K562 (cell line): Measurements from ENCODE around the gene HEY2. TPM values are rescaled to one million over a fixed set of nuclear protein-coding genes. Genes with fewer than 3 reads are reported as not detected.

Experiments
- CBX2 ChIP-seq: fragments of 200-600 bp; sonication (generic); IDR thresholded peaks from one replicate; pipeline ENCODE4 v1.6.1; 2012; ENCODE audit warnings: mild to moderate bottlenecking, low read length, inconsistent platforms; ENCODE audit not compliant: insufficient read depth, poor library complexity, severe bottlenecking
- KAT8 ChIP-seq: fragments of 450-650 bp; IDR thresholded peaks from 2 replicates; pipeline ENCODE4 v1.6.1; 2016; ENCODE audit warnings: low read depth, mild to moderate bottlenecking
- NFYB ChIP-seq: IDR thresholded peaks from 2 replicates; pipeline ENCODE4 v1.6.1; 2011; ENCODE audit warnings: mild to moderate bottlenecking, moderate library complexity; ENCODE audit not compliant: insufficient read length; ENCODE audit errors: extremely low read depth
- NUFIP1 ChIP-seq: fragments of 450-650 bp; IDR thresholded peaks from 2 replicates; pipeline ENCODE4 v1.6.1; 2018; ENCODE audit not compliant: partially characterized antibody
- PHF21A ChIP-seq: fragments of 450-650 bp; IDR thresholded peaks from 2 replicates; pipeline ENCODE4 v1.6.1; 2017; ENCODE audit warnings: low read depth, borderline replicate concordance
- RNF2 ChIP-seq: sonication (generic); IDR thresholded peaks from 2 replicates; pipeline ENCODE4 v1.6.1; 2016
- SETDB1 ChIP-seq: IDR thresholded peaks from one replicate; pipeline ENCODE4 v1.6.1; 2012; ENCODE audit warnings: low read length, control low read depth, inconsistent platforms
- TARDBP ChIP-seq: fragments of 450-650 bp; IDR thresholded peaks from 2 replicates; pipeline ENCODE4 v1.6.1; 2016
- ZFP30 ChIP-seq: fragments of 250-450 bp; sonication (Bioruptor Pico); IDR thresholded peaks from 2 replicates; pipeline ENCODE4 v1.8.0; 2022; ENCODE audit warnings: moderate library complexity, mild to moderate bottlenecking, inconsistent platforms, borderline replicate concordance
- ZNF778 ChIP-seq: fragments of 450-650 bp; formaldehyde crosslinking; IDR thresholded peaks from 2 replicates; pipeline ENCODE4 v1.4.0; 2020; ENCODE audit warnings: mild to moderate bottlenecking, moderate library complexity
- polyA plus RNA-seq, 8 experiments: library from polyadenylated mRNA; depleted of rRNA in 4 of 8; stranded (reverse) in 5 of 8; unstranded in 3 of 8; fragments of >200 nt; fragmentation: Nextera tagmentation in 2 of 8; fragmentation: Illumina TruSeq in 1 of 8; extraction: Ambion mirVana in 2 of 8; extraction: Trizol in 1 of 8; gene quantifications; 2 replicates each; pipeline versions ENCODE4 v1.2.1 to v1.2.3, GENCODE V29; 2011 to 2014; ENCODE audit warnings: inconsistent platforms in 1 of 8, missing spikeins in 1 of 8
- total RNA-seq, 7 experiments: library from RNA; depleted of rRNA in 6 of 7; stranded (reverse); fragments of >200 nt in 6 of 7; fragmentation: Illumina TruSeq in 2 of 7; extraction: Trizol in 2 of 7; gene quantifications; 2 replicates each; pipeline versions ENCODE4 v1.2.1 to v1.2.3, GENCODE V29; 2011 to 2021; ENCODE audit warnings: low replicate concordance in 1 of 7
- TF ChIP-seq, protein P1 (sequence below): fragments of 450-650 bp; formaldehyde crosslinking; IDR thresholded peaks from 2 replicates; pipeline ENCODE4 v1.4.0; 2020; ENCODE audit warnings: mild to moderate bottlenecking, mixed read lengths
- TF ChIP-seq, protein P2 (sequence below): fragments of 450-650 bp; IDR thresholded peaks from 2 replicates; pipeline ENCODE4 v1.6.1; 2014; ENCODE audit warnings: low read depth, mild to moderate bottlenecking, moderate library complexity, borderline replicate concordance
- TF ChIP-seq, protein P3 (sequence below): fragments of 450-650 bp; IDR thresholded peaks from 2 replicates; pipeline ENCODE4 v1.6.1; 2016; ENCODE audit warnings: mild to moderate bottlenecking, moderate library complexity

The HEY2 gene
- total and polyA plus RNA-seq, 9 of the 15 experiments (the other 6 are each of a cell fraction or from before 2014, with no cell fraction given) = 0.03 to 0.07 (median 0.06) TPM; not detected in 5

DNA sequence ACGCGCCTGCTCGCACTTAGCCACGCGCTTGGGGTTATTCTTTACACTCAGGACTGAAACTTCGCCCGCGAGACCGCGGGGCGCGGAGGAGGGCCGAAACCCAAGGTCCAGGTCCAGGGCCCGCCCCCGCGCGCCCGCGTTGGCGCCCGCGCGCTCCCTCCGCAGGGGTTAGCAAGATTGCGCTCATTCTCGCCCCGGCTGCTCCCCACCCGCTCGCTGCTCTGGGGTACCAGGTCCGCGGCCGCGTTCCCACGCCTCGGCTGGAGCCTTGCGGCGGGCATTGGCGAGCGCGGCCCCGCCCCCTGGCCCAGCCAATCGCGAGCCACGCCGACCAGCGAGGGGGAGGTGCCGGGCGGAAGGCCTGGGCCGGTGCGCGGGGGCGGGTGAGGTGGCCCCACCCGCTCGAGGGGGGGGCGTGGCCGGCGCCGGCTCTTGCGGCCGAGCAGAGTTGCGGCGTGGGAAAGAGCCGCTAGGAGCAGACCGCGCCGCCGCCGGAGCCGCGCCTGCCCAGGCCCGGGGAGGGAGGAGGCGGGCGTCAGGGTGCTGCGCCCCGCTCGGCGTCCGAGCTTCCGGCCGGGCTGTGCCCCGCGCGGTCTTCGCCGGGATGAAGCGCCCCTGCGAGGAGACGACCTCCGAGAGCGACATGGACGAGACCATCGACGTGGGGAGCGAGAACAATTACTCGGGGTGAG lies at the start of gene HEY2 (continued):
- TF ChIP-seq, protein P1, sequence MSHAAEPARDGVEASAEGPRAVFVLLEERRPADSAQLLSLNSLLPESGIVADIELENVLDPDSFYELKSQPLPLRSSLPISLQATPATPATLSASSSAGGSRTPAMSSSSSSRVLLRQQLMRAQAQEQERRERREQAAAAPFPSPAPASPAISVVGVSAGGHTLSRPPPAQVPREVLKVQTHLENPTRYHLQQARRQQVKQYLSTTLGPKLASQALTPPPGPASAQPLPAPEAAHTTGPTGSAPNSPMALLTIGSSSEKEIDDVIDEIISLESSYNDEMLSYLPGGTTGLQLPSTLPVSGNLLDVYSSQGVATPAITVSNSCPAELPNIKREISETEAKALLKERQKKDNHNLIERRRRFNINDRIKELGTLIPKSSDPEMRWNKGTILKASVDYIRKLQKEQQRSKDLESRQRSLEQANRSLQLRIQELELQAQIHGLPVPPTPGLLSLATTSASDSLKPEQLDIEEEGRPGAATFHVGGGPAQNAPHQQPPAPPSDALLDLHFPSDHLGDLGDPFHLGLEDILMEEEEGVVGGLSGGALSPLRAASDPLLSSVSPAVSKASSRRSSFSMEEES (CRISPR knock-in tag) = no peak
- no peak for TF ChIP-seq NUFIP1
- peak; percentile 83 for TF ChIP-seq PHF21A
- peak; percentile 56; the same call in 1 of the 2 replicates for TF ChIP-seq TARDBP
- TF ChIP-seq, protein P2, sequence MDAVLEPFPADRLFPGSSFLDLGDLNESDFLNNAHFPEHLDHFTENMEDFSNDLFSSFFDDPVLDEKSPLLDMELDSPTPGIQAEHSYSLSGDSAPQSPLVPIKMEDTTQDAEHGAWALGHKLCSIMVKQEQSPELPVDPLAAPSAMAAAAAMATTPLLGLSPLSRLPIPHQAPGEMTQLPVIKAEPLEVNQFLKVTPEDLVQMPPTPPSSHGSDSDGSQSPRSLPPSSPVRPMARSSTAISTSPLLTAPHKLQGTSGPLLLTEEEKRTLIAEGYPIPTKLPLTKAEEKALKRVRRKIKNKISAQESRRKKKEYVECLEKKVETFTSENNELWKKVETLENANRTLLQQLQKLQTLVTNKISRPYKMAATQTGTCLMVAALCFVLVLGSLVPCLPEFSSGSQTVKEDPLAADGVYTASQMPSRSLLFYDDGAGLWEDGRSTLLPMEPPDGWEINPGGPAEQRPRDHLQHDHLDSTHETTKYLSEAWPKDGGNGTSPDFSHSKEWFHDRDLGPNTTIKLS = peak; percentile 55; the same call in 1 of the 2 replicates
- no peak for TF ChIP-seq ZFP30 (CRISPR knock-in tag)
- peak; percentile 46 for TF ChIP-seq NFYB
- no peak for TF ChIP-seq ZNF778 (CRISPR knock-in tag)
- TF ChIP-seq KAT8 = no peak
- no peak for TF ChIP-seq CBX2
- TF ChIP-seq, protein P3, sequence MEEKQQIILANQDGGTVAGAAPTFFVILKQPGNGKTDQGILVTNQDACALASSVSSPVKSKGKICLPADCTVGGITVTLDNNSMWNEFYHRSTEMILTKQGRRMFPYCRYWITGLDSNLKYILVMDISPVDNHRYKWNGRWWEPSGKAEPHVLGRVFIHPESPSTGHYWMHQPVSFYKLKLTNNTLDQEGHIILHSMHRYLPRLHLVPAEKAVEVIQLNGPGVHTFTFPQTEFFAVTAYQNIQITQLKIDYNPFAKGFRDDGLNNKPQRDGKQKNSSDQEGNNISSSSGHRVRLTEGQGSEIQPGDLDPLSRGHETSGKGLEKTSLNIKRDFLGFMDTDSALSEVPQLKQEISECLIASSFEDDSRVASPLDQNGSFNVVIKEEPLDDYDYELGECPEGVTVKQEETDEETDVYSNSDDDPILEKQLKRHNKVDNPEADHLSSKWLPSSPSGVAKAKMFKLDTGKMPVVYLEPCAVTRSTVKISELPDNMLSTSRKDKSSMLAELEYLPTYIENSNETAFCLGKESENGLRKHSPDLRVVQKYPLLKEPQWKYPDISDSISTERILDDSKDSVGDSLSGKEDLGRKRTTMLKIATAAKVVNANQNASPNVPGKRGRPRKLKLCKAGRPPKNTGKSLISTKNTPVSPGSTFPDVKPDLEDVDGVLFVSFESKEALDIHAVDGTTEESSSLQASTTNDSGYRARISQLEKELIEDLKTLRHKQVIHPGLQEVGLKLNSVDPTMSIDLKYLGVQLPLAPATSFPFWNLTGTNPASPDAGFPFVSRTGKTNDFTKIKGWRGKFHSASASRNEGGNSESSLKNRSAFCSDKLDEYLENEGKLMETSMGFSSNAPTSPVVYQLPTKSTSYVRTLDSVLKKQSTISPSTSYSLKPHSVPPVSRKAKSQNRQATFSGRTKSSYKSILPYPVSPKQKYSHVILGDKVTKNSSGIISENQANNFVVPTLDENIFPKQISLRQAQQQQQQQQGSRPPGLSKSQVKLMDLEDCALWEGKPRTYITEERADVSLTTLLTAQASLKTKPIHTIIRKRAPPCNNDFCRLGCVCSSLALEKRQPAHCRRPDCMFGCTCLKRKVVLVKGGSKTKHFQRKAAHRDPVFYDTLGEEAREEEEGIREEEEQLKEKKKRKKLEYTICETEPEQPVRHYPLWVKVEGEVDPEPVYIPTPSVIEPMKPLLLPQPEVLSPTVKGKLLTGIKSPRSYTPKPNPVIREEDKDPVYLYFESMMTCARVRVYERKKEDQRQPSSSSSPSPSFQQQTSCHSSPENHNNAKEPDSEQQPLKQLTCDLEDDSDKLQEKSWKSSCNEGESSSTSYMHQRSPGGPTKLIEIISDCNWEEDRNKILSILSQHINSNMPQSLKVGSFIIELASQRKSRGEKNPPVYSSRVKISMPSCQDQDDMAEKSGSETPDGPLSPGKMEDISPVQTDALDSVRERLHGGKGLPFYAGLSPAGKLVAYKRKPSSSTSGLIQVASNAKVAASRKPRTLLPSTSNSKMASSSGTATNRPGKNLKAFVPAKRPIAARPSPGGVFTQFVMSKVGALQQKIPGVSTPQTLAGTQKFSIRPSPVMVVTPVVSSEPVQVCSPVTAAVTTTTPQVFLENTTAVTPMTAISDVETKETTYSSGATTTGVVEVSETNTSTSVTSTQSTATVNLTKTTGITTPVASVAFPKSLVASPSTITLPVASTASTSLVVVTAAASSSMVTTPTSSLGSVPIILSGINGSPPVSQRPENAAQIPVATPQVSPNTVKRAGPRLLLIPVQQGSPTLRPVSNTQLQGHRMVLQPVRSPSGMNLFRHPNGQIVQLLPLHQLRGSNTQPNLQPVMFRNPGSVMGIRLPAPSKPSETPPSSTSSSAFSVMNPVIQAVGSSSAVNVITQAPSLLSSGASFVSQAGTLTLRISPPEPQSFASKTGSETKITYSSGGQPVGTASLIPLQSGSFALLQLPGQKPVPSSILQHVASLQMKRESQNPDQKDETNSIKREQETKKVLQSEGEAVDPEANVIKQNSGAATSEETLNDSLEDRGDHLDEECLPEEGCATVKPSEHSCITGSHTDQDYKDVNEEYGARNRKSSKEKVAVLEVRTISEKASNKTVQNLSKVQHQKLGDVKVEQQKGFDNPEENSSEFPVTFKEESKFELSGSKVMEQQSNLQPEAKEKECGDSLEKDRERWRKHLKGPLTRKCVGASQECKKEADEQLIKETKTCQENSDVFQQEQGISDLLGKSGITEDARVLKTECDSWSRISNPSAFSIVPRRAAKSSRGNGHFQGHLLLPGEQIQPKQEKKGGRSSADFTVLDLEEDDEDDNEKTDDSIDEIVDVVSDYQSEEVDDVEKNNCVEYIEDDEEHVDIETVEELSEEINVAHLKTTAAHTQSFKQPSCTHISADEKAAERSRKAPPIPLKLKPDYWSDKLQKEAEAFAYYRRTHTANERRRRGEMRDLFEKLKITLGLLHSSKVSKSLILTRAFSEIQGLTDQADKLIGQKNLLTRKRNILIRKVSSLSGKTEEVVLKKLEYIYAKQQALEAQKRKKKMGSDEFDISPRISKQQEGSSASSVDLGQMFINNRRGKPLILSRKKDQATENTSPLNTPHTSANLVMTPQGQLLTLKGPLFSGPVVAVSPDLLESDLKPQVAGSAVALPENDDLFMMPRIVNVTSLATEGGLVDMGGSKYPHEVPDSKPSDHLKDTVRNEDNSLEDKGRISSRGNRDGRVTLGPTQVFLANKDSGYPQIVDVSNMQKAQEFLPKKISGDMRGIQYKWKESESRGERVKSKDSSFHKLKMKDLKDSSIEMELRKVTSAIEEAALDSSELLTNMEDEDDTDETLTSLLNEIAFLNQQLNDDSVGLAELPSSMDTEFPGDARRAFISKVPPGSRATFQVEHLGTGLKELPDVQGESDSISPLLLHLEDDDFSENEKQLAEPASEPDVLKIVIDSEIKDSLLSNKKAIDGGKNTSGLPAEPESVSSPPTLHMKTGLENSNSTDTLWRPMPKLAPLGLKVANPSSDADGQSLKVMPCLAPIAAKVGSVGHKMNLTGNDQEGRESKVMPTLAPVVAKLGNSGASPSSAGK = peak; percentile 85
- TF ChIP-seq RNF2 = 0 out of 2 replicates have a peak, but pooled peaks have one; percentile 24
- TF ChIP-seq SETDB1 = no peak
